HG03521 (cell line): Measurements from ENCODE around the gene KRT86.
"Not testable (repeated sequence)": the region's sequence is repeated elsewhere in the genome, so short reads cannot be mapped to it uniquely, and the experiment has no call there.

Experiments
- ATAC-seq: cut with Tn5 transposase; IDR thresholded peaks from one replicate; pipeline ENCODE4 v1.9.1; 2021; ENCODE audit warnings: mild to moderate bottlenecking, moderate library complexity; ENCODE audit not compliant: unreplicated experiment

The KRT86 gene

GRCh38 chr12:52290483-52291134 is 16.2 kb downstream of the KRT86 start:
- not testable (repeated sequence) for ATAC-seq

- no peak for ATAC-seq
Measured at GRCh38 chr12:52291267-52291935, 17.0 kb downstream of the KRT86 start, which contains the start of gene KRT81. Gene KRT81, minus strand, starts transcription at chr12:52291534. Its CDS starts 69 bp downstream, at chr12:52291465.

DNA sequence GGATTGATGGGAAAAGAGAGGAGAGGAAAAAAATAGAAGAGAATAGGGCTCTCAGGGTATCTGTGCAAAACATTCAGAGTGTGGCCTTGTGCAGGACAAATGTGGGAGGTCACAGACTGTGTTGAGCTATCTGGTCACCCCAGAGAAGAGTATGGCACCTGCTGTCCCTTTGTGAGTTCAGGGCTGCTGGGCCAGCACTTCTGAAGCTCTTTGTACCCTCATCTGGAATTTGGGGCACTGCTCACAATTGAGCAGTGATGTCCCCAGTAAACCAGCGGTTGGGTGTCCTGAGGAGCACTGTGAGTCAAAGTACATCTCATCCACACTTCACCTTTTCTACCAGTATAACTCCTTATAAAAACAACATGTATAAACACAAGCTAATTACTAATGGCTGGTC is 19.5 kb downstream of the KRT86 start:
- ATAC-seq = no peak

DNA sequence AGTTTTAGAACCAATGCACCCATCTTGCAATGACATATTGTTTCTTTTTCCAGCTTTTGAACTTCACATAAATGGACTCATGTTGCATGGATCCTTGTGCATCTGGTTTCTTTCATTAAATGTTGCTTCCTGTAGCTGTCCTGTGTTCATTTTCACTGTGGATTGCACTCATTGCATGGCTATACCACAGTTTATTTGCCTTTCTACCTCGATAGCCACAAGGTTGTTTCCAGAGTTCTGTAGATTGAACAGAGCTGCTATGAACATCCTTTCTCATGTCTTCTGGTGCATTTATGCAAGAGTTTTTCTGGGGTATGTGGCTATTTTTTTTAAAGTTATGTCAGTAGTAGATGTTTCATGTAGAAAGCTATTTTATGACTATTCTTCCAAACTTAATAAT is 20.4 kb downstream of the KRT86 start:
- no peak for ATAC-seq

- no peak for ATAC-seq
Measured at GRCh38 chr12:52295663-52296062, 21.2 kb downstream of the KRT86 start.

- ATAC-seq = no peak
Measured at GRCh38 chr12:52296572-52297215, 22.2 kb downstream of the KRT86 start.

DNA sequence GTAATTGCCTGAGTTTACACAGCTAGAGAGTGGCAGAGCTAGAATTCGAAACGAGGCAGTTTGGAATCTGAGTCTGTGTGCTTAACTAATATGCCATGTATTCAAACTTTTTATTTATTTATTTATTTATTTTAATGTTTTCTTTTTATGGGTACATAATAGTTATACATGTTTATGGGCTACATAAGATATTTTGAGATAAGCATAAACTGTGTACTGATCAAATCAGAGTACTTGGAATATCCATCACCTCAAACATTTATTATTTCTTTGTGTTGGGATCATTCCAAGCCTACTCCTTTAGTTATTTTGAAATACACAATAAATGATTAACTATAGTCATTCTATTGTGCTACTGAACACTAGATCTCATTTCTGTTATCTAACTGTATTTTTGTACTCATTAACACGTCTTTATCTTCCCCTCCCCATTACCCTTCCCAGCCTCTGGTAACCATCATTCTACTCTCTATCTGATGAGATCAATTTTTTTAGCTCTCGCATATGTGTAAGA is 24.3 kb downstream of the KRT86 start:
- ATAC-seq = no peak

DNA sequence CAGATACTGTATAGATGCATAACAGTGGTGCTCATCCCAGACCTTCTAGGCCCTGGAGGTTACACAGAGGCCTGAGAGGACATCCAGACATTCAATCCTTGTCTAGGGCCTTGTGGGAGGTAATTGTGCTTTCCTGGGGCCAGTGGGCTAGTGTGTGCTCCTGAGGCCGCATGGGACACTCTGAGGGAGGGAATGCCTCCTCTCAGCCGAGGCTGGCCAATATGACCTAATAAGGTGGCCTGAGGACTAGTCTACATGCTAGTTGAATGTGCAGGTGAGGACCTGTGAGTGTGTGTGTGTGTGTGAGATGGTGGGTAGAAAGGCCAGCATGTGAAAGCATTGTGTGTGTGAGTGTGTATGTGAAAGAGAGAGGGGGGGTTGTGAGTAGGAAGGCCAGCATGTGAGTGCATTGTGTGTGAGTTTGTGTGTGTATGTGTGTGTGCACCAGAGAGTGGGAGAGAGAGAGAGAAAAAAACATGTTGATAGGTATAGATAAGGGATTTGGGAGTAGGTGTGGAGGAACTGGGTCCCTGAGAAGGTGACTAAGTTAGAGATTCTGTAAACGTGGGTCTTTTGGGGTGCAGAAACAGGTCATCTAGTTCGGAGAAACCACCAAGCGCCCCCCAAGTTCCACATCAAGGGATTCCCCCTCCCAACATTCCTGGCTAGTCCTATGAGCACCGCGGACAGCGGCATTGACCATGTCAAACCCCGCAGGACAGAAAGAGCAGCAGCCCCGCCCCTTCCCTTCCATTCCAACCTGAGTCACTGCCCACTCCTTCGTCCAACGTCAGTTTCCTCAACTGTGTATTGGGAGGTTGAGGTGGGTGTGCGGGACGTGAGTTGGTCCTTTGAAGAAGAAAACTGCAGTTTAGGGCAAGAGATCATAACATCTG is 26.6 kb downstream of the KRT86 start:
- ATAC-seq = no peak

DNA sequence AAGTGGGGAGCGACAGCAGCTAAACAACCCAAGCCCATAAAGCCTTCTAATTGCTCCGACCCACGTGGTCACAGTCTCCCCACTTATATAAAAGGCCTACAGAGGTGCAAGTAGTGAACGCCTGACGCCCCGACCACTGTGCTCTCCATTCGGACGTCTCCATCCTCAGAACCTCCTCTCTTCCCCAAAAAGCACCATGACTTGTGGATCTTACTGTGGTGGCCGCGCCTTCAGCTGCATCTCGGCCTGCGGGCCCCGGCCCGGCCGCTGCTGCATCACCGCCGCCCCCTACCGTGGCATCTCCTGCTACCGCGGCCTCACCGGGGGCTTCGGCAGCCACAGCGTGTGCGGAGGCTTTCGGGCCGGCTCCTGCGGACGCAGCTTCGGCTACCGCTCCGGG is 27.3 kb downstream of the KRT86 start:
- ATAC-seq = not testable (repeated sequence)

GRCh38 chr12:52302242-52302914 is 27.9 kb downstream of the KRT86 start:
- ATAC-seq = not testable (repeated sequence)

GRCh38 chr12:52304941-52305411 is 30.5 kb downstream of the KRT86 start:
- peak; percentile 74 for ATAC-seq

- ATAC-seq = no peak
Measured at GRCh38 chr12:52305921-52306705, 31.7 kb downstream of the KRT86 start.

GRCh38 chr12:52306731-52307130 is 32.3 kb downstream of the KRT86 start:
- no peak for ATAC-seq

DNA sequence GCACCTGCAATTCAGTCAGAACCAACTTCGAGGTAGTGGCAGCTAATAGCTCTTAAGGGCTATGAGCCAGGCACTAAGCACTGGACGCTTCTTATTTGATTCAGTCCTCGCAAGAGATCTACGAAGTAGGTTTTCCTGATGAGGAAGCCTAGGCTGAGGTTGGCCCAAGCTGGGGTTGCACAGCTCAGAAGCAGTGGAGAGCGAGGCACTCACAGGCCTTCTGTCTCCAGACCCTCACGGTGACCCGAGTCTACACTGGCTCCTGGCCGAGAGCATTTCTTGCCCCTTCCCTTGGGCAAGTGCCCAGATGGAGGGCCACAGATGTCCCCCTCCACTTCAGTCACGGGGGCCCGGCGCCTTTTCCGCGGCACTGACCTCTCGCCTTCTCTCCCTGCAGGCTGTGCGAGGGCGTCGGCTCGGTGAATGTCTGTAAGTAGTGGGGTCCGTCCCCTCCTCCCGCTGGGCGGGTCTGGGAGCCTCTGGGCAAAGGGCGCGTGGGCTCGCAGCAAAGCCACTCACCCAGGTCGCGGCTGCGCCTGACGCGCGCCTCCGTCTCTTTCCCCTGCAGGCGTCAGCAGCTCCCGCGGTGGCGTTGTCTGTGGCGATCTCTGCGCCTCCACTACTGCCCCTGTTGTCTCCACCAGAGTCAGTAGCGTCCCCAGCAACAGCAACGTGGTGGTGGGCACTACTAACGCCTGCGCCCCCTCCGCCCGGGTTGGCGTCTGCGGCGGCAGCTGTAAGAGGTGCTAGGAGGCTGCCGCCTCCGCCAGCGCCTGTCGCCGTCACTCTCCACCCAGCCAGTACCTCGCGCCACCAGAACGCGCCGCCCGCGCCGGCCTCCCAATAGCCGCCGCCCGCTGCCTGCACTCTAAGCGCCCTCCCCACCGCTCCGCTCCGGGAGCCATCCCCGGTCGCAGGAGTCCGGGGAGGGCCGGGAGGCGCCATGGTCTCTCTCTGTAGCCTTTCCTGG is 33.7 kb downstream of the KRT86 start:
- no peak for ATAC-seq

DNA sequence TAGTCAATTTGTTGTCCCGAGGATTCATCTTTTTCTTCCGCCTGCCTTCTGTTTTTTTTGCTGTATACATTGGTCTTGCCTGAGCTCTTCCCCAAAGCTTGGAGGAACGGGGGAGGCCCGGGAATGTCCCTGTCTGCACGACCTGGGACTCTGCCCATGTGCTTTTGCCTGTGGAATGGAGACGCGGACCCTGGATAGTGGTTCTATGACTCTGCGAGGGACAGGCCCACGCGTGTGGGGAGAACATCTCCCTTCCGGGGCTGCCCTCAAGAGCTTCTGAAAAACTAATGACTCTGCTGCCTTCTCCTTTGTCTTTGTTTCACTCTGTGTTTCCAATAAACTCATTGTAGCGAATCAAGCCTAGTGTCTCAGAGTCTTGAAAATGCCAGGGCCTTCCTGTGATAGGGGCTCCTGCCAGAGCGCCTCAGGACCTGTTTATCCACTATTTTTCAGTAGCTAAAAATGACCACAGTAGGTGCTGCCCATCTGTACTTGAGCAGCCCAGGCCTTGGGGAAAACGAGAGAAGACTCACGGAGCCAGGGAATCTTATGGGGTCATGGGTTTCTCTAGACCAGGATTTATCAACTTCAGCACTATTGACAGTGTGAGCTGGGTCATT is 34.5 kb downstream of the KRT86 start:
- no peak for ATAC-seq

DNA sequence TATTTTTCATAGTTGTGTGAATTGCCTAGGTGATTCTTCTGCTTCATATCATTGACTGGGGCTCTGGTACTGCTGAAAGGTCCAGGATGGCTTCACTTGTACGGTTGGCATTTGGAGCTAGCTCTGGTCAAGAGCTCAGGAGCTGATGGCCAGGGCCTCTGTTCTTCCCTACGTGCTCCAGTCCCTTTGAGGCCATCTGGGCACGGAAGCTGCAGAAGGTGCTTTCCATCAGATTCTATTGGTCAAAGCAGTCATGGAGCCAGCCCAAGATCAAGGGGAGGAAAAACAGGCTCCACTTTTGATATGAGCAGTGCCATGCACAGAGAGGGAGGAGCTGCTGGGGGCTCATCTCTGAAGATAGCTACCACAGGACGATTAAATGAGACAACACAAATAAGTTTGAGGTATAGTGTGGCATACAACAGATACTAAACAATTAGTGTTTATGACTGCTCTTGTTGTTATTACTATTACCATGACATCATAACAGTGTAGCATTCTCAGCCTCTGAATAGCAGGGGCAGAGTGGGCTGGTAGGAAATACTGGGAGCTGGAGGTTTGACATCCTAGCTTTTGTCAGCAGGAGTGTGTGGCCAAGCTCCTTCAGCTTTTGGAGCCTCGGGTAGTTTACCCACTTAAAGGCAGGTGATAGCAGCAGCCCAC is 36.3 kb downstream of the KRT86 start:
- ATAC-seq = no peak

- ATAC-seq = no peak
Measured at GRCh38 chr12:52311285-52311648, 36.8 kb downstream of the KRT86 start.
